ENCODE data around the gene PTPRZ1. TPM values are rescaled to one million over a fixed set of nuclear protein-coding genes. Genes with fewer than 3 reads are reported as not detected.

The PTPRZ1 gene
- not detected in 2 replicates for total RNA-seq (2014; rRNA removed; shearing (Covaris generic))
- not detected in 2 replicates for polyA plus RNA-seq (2014; cell fraction: nucleus; rRNA removed)

GRCh38 chr7:121872831-121873288 is at the start of gene PTPRZ1:
TSS of gene PTPRZ1 (plus strand) at chr7:121873161. CDS start at chr7:121873500, 339 bp downstream.
- DNase-seq (ENCODE audit: extremely low read depth, low read depth): no peak

DNA sequence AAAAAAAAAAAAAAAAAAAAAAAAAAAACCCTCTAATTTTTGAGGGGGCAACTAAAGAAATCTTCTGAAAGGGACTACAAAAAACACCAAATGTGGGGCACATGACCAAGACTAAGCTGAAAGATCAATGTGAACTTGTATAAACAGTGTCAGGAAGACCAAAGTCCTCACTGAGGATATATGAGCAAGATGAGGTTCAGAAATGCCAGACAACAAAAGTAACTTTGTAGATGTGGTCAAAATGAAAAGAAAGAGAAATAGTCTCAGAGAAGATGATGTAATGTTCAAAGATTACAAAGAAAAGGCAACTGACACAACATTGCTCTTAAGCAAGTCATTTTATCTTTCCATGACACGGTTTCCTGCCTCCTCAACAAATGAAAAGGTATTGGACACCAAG is 48.7 kb upstream of the PTPRZ1 start:
- no peak for DNase-seq (ENCODE audit: extremely low read depth, low read depth)

DNA sequence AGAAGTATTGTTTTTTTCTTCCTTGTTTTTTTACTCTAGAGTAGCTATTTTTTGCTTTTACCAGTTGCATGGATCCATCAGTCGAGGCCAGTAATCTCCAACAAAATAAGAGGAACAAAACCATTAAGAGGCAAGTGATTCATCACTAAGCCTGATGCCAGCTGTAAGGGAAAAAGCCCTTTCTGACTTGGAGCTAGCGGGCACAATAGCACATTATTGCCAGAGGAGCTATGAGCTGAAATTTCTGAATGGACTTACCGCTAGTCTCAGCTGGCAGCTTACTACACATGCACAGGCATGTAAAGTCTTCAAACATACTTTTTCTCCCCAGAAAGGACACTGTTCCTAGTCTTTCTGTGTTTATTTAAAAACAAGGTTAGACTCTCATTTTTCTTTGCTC is 41.6 kb upstream of the PTPRZ1 start:
- DNase-seq (ENCODE audit: extremely low read depth, low read depth): no peak

- no peak for DNase-seq (ENCODE audit: extremely low read depth, low read depth)
Measured at GRCh38 chr7:121831801-121832200, 41.2 kb upstream of the PTPRZ1 start.

- no peak for DNase-seq (ENCODE audit: extremely low read depth, low read depth)
Measured at GRCh38 chr7:121832347-121832746, 40.6 kb upstream of the PTPRZ1 start.

DNA sequence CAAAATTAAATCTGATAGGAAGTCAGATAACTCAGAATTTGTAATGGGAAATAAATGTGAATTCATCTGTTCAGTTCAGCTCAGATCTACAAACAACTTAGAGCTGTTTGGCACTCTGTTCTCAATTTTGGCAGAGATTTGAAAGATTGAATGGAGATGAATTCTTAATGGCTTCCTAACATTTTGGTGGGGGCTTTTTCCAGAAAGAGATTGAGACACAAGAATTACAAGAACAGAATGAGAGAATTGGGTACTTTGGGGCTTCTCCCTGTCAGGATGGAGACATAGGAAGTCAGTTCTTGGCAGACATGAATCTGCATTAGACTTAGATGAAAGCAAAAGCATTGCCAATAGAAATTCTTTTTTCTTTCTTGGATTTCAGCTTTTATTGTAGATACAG is 39.0 kb upstream of the PTPRZ1 start:
- DNase-seq (ENCODE audit: extremely low read depth, low read depth): no peak

- DNase-seq (ENCODE audit: extremely low read depth, low read depth): no peak
Measured at GRCh38 chr7:121837462-121837861, 35.5 kb upstream of the PTPRZ1 start.

DNA sequence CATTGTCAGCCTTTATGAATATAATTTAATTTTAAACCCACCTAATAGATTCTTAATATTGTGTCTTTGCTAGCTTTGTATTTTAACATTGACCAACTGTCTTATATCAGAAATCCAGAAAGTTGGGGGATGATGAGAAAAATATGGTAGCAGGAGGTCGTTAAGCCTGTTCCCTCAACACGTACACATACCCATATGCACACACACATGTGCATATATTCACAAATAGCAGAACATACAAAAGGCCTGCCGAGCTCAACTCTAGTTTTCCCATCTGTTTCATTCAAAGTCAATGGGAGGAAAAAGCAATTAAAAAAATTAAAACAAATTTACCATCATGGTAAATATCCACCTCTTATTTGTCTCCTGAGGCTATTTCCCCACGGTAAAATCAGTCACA is 25.9 kb upstream of the PTPRZ1 start:
- DNase-seq (ENCODE audit: extremely low read depth, low read depth): no peak

- DNase-seq (ENCODE audit: extremely low read depth, low read depth): no peak
Measured at GRCh38 chr7:121853307-121853706, 19.7 kb upstream of the PTPRZ1 start.

DNA sequence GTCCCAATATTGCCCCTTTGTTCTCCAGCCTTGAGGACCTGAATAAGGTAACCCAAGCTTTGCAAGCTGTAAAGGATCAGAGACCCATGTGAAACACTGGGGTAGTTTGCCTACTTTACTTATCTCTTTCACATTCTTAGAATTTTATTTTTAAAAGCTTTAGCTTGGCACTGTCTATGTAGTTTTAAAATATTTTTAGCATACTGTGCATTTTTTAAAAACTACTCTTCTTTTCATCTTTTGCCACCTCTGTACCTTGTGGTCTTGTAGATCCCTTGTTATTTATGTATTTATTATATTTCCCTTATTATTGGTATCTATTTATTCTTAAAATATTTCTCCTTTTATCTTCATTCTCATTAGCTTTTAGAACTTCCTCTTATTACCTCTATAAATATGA is 12.0 kb upstream of the PTPRZ1 start:
- no peak for DNase-seq (ENCODE audit: extremely low read depth, low read depth)

DNA sequence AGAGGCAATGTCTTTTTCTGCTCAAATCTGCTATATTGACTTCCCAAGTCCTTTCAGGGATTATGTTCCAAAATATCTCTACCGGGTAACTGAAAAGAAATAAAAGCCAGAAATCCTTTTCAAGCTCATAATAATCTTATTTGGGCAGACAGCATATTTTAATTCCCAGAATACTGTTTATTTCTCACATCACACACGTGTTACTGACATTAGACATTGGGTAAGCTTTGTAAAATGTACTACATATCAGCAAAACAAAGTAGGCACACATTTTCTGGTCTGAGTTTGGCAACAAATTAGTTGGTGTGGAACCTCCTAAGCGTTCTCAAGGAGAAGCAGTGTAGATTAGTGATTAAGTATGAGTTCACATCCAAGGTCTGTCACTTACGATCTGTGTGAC is 10.4 kb upstream of the PTPRZ1 start:
- no peak for DNase-seq (ENCODE audit: extremely low read depth, low read depth)

GRCh38 chr7:121871188-121871587 is 1.8 kb upstream of the PTPRZ1 start:
- no peak for DNase-seq (ENCODE audit: extremely low read depth, low read depth)

DNA sequence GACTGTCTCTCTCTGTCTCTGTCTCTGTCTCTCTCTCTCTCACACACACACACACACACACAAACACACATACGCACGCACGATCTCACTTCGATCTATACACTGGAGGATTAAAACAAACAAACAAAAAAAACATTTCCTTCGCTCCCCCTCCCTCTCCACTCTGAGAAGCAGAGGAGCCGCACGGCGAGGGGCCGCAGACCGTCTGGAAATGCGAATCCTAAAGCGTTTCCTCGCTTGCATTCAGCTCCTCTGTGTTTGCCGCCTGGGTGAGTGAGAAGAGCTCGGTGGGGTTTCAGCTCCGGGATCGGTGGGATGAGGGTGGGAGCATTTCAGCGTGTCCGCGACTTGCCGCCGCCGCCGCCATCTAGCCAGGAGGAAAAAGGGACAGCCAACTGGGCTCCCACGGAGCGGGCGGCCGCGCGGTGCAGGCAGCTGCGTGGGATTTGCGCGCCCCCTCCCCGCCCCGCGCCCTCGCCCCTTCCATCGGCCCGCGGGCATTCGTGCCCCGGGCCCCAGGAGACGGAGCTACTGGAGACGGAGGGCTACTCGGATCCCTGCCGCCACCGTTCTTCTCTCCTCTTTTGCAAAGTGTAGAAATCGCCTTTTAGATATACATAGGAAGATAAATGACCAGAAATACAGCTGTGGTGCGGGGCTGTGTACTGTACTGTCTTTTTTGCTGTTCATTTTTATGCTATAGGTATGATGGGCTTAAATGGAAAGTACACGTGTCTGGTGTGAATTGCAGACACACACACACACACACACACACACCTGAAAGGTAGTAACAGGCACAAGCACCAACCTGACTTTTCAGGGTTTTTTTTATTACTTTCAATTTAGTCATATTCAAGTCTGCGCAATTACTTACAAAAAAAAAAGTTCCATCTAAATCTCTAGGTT is 581 bp downstream of the PTPRZ1 start:
- no peak for DNase-seq (ENCODE audit: extremely low read depth, low read depth)

DNA sequence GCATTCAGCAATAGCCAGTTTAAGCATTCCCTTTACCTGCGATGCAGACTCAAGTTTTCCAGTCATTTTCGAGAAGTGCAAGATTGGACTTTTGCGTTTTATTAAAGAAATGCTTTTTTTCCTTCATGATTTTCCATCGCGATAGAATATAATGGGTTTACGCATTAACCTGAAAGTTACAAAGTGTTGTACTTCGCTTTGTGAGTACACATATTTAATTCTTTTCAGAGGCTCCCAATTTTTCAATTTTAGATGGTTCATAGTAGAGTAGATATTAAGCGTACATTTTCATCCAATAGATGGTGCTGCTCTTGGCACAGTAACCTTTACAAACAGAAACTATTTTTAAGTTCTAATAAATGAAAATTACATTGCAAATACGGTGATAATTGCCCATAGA is 1.3 kb downstream of the PTPRZ1 start:
- no peak for DNase-seq (ENCODE audit: extremely low read depth, low read depth)

DNA sequence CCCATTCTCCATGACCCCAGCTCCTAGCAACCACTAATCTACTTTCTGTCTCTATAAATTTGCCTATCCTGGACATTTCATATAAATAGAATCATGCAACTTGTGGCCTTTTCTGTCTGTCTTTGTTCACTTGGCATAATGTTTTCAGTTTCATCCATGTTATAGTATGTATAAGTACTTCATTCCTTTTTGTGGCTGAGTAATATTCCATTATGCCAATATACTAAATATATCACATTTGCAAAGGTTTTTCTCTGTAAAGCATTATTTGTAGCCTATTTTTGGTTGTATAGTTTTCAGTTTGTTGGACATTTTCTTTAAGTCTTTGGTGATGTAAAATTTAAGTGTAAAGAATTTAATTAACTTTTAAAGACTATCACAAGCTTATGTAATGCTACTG is 2.2 kb downstream of the PTPRZ1 start:
- no peak for DNase-seq (ENCODE audit: extremely low read depth, low read depth)

GRCh38 chr7:121876656-121877500 is 3.9 kb downstream of the PTPRZ1 start:
- DNase-seq (ENCODE audit: extremely low read depth, low read depth): no peak

DNA sequence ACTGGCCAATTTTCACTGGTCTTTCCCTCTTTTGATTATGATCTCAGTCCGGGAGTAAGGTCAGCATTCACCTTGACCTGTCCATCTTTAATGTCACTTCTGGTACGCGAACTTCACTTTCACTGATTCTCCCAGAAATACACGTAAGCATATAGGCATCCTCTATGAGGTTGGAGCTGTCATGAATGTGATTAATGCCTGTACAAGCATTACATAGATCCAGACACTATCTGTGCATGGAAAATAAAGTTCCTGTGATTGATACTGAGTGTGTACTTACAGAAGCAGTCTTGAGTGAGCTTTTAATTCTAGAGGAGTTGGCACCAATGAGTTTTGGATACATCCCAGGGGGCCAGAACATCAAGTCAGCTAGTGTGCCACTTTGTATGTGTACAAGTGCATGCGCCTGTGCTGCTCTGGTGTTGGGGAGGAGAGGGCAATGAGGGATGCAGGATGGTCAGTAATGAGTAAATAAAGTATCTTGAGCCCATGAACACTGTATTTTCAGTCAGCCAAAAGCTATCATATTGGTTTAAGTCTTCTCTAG is 6.0 kb downstream of the PTPRZ1 start:
- no peak for DNase-seq (ENCODE audit: extremely low read depth, low read depth)

- DNase-seq (ENCODE audit: extremely low read depth, low read depth): no peak
Measured at GRCh38 chr7:121879544-121879943, 6.6 kb downstream of the PTPRZ1 start.

- DNase-seq (ENCODE audit: extremely low read depth, low read depth): no peak
Measured at GRCh38 chr7:121882731-121883130, 9.8 kb downstream of the PTPRZ1 start.

GRCh38 chr7:121885166-121885920 is 12.4 kb downstream of the PTPRZ1 start:
- DNase-seq (ENCODE audit: extremely low read depth, low read depth): no peak
